IMR-90 (cell line): ENCODE data around the gene UACA. TPM values are rescaled to one million over a fixed set of nuclear protein-coding genes. Genes with fewer than 3 reads are reported as not detected.

ENCODE experiments used
- ATAC-seq: fragments of 200-7000 bp; cut with Tn5 transposase; 2 replicates; pipeline ENCODE4 v1.9.1; 2020; ENCODE audit warnings: low read depth, mild to moderate bottlenecking, moderate library complexity
- BruUV-seq: library from RNA; stranded (reverse); fragments of 400-500 nt; replicated peaks from 2 replicates; lab custom pipeline; 2021; lab: Mats Ljungman, UMichigan
- CTCF ChIA-PET: fragments of 300-600 bp; formaldehyde crosslinking; extraction: SDS; loops from one replicate; lab custom pipeline; 2021; ENCODE audit warnings: antibody characterized with exemption; lab: Yijun Ruan, JAX
- POLR2A ChIA-PET: fragments of 300-600 bp; sonication (Branson Sonifier 250); formaldehyde crosslinking; loops from one replicate; lab custom pipeline; 2022; ENCODE audit warnings: antibody characterized with exemption; ENCODE audit not compliant: unreplicated experiment; lab: Charles Lee
- DNase-seq: peaks from one replicate; pipeline ENCODE4 v3.0.0; 2013
- H2AFZ ChIP-seq: replicated peaks from 2 replicates; pipeline ENCODE3; 2013; ENCODE audit warnings: low read length, mild to moderate bottlenecking; ENCODE audit not compliant: poor library complexity
- H2AK5ac ChIP-seq: 2 replicates; pipeline ENCODE4 v1.6.1; 2013; ENCODE audit warnings: low read depth, low read length, inconsistent platforms
- H2AK9ac ChIP-seq: replicated peaks from 2 replicates; pipeline ENCODE3; 2013; ENCODE audit warnings: mild to moderate bottlenecking, low read depth, low read length, moderate library complexity; ENCODE audit not compliant: poor library complexity
- H2BK120ac ChIP-seq: 2 replicates; pipeline ENCODE4 v1.6.1; 2013; ENCODE audit warnings: low read depth, low read length, inconsistent platforms
- H2BK15ac ChIP-seq: 3 replicates; pipeline ENCODE4 v1.6.1; 2013; ENCODE audit warnings: low read depth, low read length, inconsistent platforms
- H2BK20ac ChIP-seq: 2 replicates; pipeline ENCODE4 v1.6.1; 2013; ENCODE audit warnings: low read depth, mild to moderate bottlenecking, inconsistent platforms, low read length, moderate library complexity
- H2BK5ac ChIP-seq: 2 replicates; pipeline ENCODE4 v1.6.1; 2013; ENCODE audit warnings: mild to moderate bottlenecking, low read depth, low read length, inconsistent platforms; ENCODE audit not compliant: poor library complexity, severe bottlenecking
- H3K14ac ChIP-seq: replicated peaks from 2 replicates; pipeline ENCODE4 v1.6.1; 2013; ENCODE audit warnings: low read depth, low read length, inconsistent platforms
- H3K18ac ChIP-seq: 2 replicates; pipeline ENCODE4 v1.6.1; 2013; ENCODE audit warnings: low read depth, low read length, control low read depth
- H3K23ac ChIP-seq: 2 replicates; pipeline ENCODE4 v1.6.1; 2013; ENCODE audit warnings: low read depth, low read length, inconsistent platforms
- H3K27ac ChIP-seq: 2 replicates; pipeline ENCODE4 v1.5.1; 2013; ENCODE audit warnings: mild to moderate bottlenecking, control low read depth, low read length; ENCODE audit not compliant: insufficient read depth
- H3K27me3 ChIP-seq: 2 replicates; pipeline ENCODE4 v1.6.1; 2013; ENCODE audit warnings: low read length; ENCODE audit not compliant: control insufficient read depth, insufficient read depth
- H3K36me3 ChIP-seq: 2 replicates; pipeline ENCODE4 v1.6.1; 2013; ENCODE audit warnings: low read length, mixed read lengths; ENCODE audit not compliant: control insufficient read depth, insufficient read depth
- H3K4ac ChIP-seq: 2 replicates; pipeline ENCODE4 v1.6.1; 2013; ENCODE audit warnings: low read depth, low read length, inconsistent platforms
- H3K4me1 ChIP-seq: 2 replicates; pipeline ENCODE4 v1.6.1; 2013; ENCODE audit warnings: low read length, mixed read lengths; ENCODE audit not compliant: control insufficient read depth, insufficient read depth
- H3K4me2 ChIP-seq: 2 replicates; pipeline ENCODE4 v1.6.1; 2013; ENCODE audit warnings: low read depth, mild to moderate bottlenecking, control low read depth, low read length, moderate library complexity
- H3K4me3 ChIP-seq: 2 replicates; pipeline ENCODE4 v1.5.1; 2013; ENCODE audit warnings: low read depth, mild to moderate bottlenecking, control low read depth, low read length, moderate library complexity; ENCODE audit not compliant: insufficient read depth
- H3K56ac ChIP-seq: 2 replicates; pipeline ENCODE4 v1.6.1; 2013; ENCODE audit warnings: low read length, inconsistent platforms; ENCODE audit not compliant: insufficient read depth; ENCODE audit errors: extremely low read depth
- H3K79me1 ChIP-seq, 2 experiments: 2 replicates each; pipeline ENCODE4 v1.6.1; 2013; ENCODE audit warnings: low read length in 2 of 2, inconsistent platforms in 1 of 2, low read depth in 1 of 2
- H3K9ac ChIP-seq: 2 replicates; pipeline ENCODE4 v1.6.1; 2013; ENCODE audit warnings: low read depth, low read length, control low read depth
- H3K9me1 ChIP-seq: 2 replicates; pipeline ENCODE4 v1.6.1; 2013; ENCODE audit warnings: low read length, inconsistent platforms; ENCODE audit not compliant: insufficient read depth
- H3K9me3 ChIP-seq: 2 replicates; pipeline ENCODE4 v1.6.1; 2013; ENCODE audit warnings: low read length; ENCODE audit not compliant: control insufficient read depth, insufficient read depth
- H4K20me1 ChIP-seq: 2 replicates; pipeline ENCODE4 v1.6.1; 2013; ENCODE audit warnings: low read length, inconsistent platforms; ENCODE audit not compliant: insufficient read depth
- H4K5ac ChIP-seq: 2 replicates; pipeline ENCODE4 v1.6.1; 2013; ENCODE audit warnings: mild to moderate bottlenecking, low read depth, low read length, control low read depth
- H4K8ac ChIP-seq, 2 experiments: 2 replicates each; pipeline ENCODE4 v1.6.1; 2013; ENCODE audit warnings: low read depth in 2 of 2, low read length in 2 of 2, control low read depth in 1 of 2, inconsistent platforms in 1 of 2
- H4K91ac ChIP-seq: 2 replicates; pipeline ENCODE4 v1.6.1; 2013; ENCODE audit warnings: low read depth, low read length, inconsistent platforms; ENCODE audit not compliant: insufficient read depth
- CHD1 ChIP-seq: IDR thresholded peaks from 2 replicates; pipeline ENCODE4 v1.6.1; 2012; ENCODE audit warnings: low read depth, low read length, improper control_type of control experiment
- POLR2A ChIP-seq: IDR thresholded peaks from 2 replicates; pipeline ENCODE4 v1.6.1; 2012; ENCODE audit warnings: mild to moderate bottlenecking, low read depth, low read length
- WGBS, 2 experiments: methylation state at CpG; one replicate each; pipeline versions ENCODE4 v1.1.5 to v1.1.7; 2013; ENCODE audit warnings: missing lambda C conversion rate in 2 of 2; ENCODE audit not compliant: insufficient read length in 1 of 2; ENCODE audit errors: extremely low coverage in 2 of 2; 5-methylcytosine and 5-hydroxymethylcytosine counted together
- dilution Hi-C: fragments of 300-500 bp; cut with HindIII; formaldehyde crosslinking; loops from one replicate; pipeline ENCODE4 v1.14.3; 2018; ENCODE audit warnings: low sequenced_read_pairs; ENCODE audit not compliant: unreplicated experiment
- in situ Hi-C: fragments of 300-500 bp; cut with MboI; formaldehyde crosslinking; loops from 3 replicates; pipeline ENCODE4 v1.14.3; 2019; ENCODE audit warnings: low sequenced_read_pairs, inconsistent platforms, mixed read lengths
- intact Hi-C: fragments of 100-400 bp; cut with micrococcal nuclease; formaldehyde crosslinking; loops from 2 replicates; pipeline ENCODE4 v1.10.0; 2022
- polyA plus RNA-seq, 3 experiments: library from polyadenylated mRNA; depleted of rRNA; stranded (reverse); fragments of >200 nt; gene quantifications; 2 replicates each; pipeline ENCODE4 v1.2.3, GENCODE V29; 2012; ENCODE audit warnings: low replicate concordance in 1 of 3
- total RNA-seq: library from RNA; depleted of rRNA; stranded (reverse); fragments of >200 nt; gene quantifications from 2 replicates; pipeline ENCODE4 v1.2.3, GENCODE V29; 2012

The UACA gene
- total and polyA plus RNA-seq, 2 of the 4 experiments (the other 2 are of a cell fraction): 156 to 507 TPM

DNA sequence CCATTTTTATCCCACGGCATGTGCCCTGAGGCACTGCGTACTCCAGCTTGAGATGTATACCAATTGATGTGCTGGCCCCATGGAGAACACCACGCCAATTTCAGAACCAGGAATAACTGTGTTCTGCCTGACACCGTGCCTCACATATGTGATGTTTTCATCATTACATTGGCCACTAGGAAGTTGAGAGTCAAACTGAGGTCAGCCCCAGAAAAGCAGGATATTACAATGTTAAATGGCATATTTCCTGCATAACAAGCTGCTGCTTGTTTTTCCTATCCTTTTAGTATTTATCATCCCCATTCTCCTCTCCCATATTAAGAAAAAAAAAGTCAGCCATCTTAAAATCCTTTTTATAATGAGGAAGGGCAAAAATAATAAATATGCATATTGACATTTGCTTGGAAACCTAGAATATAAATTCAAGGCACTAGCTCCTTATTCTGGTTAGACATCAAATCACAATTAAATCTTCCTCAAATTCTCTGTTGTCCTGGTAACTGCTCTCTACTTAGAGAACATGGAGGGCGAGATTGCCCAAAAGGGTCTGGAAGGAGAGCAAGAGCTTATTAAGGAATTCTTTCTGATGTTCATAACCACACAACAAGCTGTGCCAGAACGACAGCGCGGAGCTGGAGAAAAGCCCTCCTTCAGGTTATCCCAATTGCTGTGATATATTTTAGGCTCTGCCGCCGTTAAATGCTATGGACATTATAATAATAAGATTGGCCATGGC is 112.6 kb downstream of the UACA start:
- Histone ChIP-seq H4K91ac (no peak overlapping the region), H3K18ac (no peak overlapping the region), H3K4me3 (no peak overlapping the region), H3K36me3 (peaks cover 5% of the 10 kb centered on the region), H3K4ac (no peak overlapping the region), H3K9me1 (peaks cover 10% of the 10 kb centered on the region), H3K14ac (0 out of 2 replicates have a peak overlapping the region, but pooled peaks have one; percentile 14), H2BK20ac (no peak overlapping the region), H4K8ac (no peak overlapping the region), H3K27me3 (no peaks in the 10 kb centered on the region), H2AK9ac (no peak overlapping the region), H3K56ac (no peak overlapping the region), H3K4me2 (no peak overlapping the region), H2BK5ac (no peak overlapping the region), H3K23ac (0 out of 2 replicates have a peak overlapping the region, but pooled peaks have one; percentile 18), H2BK120ac (no peak overlapping the region), H3K79me1 (no peaks in the 10 kb centered on the region), H2AK5ac (no peak overlapping the region), H4K5ac (no peak overlapping the region), H2AFZ (no peak overlapping the region), H3K4me1 (no peaks in the 10 kb centered on the region), H2BK15ac (no peak overlapping the region), H4K20me1 (no peaks in the 10 kb centered on the region), H3K9me3 (no peaks in the 10 kb centered on the region), H3K9ac (no peak overlapping the region), H3K27ac (no peak overlapping the region)
- in situ Hi-C loops (no loop called here), intact Hi-C loops (no loop called here), dilution Hi-C loops (no loop called here)
- WGBS, 2 experiments: 91% methylated on average over 3 of the region's 10 CpGs; no CpG with 5 or more reads in 1 of the 2 experiments
- DNase-seq (no peak), ATAC-seq (no peak)
- TF ChIP-seq CHD1: no peak
- peak; percentile 6; the same call in 1 of the 2 replicates for TF ChIP-seq POLR2A
- CTCF ChIA-PET: no interaction called here
- POLR2A ChIA-PET: no interaction called here
- BruUV-seq: no TSS peak
